NCI-H146 treated with DMSO at 0.1 percent for 48 hours (cell line): ENCODE data around the gene KIRREL3.
A peak's percentile ranks its signal among the peaks of the same experiment; 100 is the strongest.
"Not testable (repeated sequence)": the region's sequence is repeated elsewhere in the genome, so short reads cannot be mapped to it uniquely, and the experiment has no call there.

ENCODE experiments used
- DNase-seq: peaks from one replicate; lab custom pipeline; 2025; ENCODE audit not compliant: unreplicated experiment; lab: John Stamatoyannopoulos, UW

Gene KIRREL3

GRCh38 chr11:126396266-126396665 is 604.3 kb downstream of the KIRREL3 start:
- not testable (repeated sequence) for DNase-seq

GRCh38 chr11:126395784-126396183 is 604.8 kb downstream of the KIRREL3 start:
- DNase-seq, result not testable (repeated sequence)

GRCh38 chr11:126394634-126395072 is 605.9 kb downstream of the KIRREL3 start:
- not testable (repeated sequence) for DNase-seq

- no peak for DNase-seq
These were observed 606.5 kb downstream of the KIRREL3 start for GRCh38 chr11:126394036-126394435.

GRCh38 chr11:126393143-126393542 is 607.4 kb downstream of the KIRREL3 start:
- no peak for DNase-seq

- DNase-seq, result no peak
These were observed 607.9 kb downstream of the KIRREL3 start for GRCh38 chr11:126392633-126393013.

- no peak for DNase-seq
These were observed 608.5 kb downstream of the KIRREL3 start for GRCh38 chr11:126391970-126392632.

- no peak for DNase-seq
These were observed 609.1 kb downstream of the KIRREL3 start for GRCh38 chr11:126391286-126391954.

- DNase-seq, result no peak
These were observed 610.2 kb downstream of the KIRREL3 start for GRCh38 chr11:126390272-126390867.

GRCh38 chr11:126387857-126388256 is 612.7 kb downstream of the KIRREL3 start:
- no peak for DNase-seq

GRCh38 chr11:126386729-126387071 is 613.9 kb downstream of the KIRREL3 start:
- DNase-seq, result peak; percentile 34

- no peak for DNase-seq
These were observed 614.4 kb downstream of the KIRREL3 start for GRCh38 chr11:126385991-126386728.

GRCh38 chr11:126384449-126385070 is 616.0 kb downstream of the KIRREL3 start:
- no peak for DNase-seq

- DNase-seq, result no peak
These were observed 616.9 kb downstream of the KIRREL3 start for GRCh38 chr11:126383339-126384335.

- DNase-seq, result not testable (repeated sequence)
These were observed 617.9 kb downstream of the KIRREL3 start for GRCh38 chr11:126382641-126383040.

GRCh38 chr11:126381960-126382359 is 618.6 kb downstream of the KIRREL3 start:
- DNase-seq, result not testable (repeated sequence)

- DNase-seq, result no peak
These were observed 619.7 kb downstream of the KIRREL3 start for GRCh38 chr11:126380909-126381308.

GRCh38 chr11:126378763-126379162 is 621.8 kb downstream of the KIRREL3 start:
- DNase-seq, result no peak

- DNase-seq, result no peak
These were observed 624.8 kb downstream of the KIRREL3 start for GRCh38 chr11:126375726-126376125.
